UCSD-AML1 (cell line): ENCODE measurements around the gene DUSP15.

ENCODE experiments used
- DNase-seq: peaks from one replicate; lab custom pipeline; 2025; ENCODE audit not compliant: unreplicated experiment; lab: John Stamatoyannopoulos, UW

Gene DUSP15

DNA sequence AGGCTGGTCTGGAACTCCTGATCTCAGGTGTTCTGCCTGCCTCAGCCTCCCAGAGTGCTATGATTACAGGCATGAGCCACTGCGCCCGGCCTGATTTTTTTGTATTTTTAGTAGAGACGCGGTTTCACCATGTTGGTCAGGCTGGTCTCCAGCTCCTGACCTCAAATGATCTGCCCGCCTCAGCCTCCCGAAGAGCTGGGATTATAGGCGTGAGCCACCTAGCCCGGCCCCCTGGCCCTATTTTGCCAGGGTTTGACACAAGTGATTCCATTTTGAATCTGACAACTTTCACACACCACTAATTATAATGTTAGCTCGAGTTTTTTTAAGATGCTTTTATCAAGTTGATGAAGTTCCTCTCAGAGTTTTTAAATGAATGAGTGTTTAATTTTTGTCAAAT is 25.7 kb upstream of the DUSP15 start:
- DNase-seq, result no peak

DNA sequence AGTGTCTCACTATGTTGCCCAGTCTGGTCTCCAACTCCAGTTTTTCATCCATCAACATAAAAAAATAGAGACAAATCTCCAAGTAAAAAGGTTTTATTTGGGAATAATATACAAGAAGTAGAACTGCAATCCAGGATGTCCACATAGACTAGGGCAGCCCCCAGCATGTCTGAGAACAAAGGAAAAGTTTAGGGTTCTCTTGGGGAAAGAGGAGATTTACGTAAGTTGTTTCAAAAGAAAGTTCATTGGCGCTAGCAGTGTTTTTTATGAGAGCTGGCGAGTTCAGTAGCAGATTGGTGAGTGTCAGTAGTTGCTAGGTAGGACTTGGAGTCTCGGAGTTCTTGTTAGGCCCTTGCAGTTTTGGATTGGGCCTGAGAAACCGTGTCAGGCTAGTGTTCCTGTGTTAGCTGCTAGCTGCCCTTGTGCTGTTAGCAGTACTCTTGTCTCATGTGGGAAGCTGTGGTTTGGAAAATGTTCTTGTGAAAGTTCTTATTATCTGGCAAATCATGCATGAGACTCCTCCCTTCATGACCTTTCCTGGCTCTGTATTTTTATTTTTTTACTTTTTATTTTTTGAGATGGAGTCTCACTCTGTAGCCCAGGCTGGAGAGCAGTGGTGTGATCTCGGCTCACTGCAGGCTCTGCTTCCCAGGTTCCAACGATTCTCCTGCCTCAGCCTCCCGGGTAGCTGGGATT is 24.8 kb upstream of the DUSP15 start:
- DNase-seq, result no peak

DNA sequence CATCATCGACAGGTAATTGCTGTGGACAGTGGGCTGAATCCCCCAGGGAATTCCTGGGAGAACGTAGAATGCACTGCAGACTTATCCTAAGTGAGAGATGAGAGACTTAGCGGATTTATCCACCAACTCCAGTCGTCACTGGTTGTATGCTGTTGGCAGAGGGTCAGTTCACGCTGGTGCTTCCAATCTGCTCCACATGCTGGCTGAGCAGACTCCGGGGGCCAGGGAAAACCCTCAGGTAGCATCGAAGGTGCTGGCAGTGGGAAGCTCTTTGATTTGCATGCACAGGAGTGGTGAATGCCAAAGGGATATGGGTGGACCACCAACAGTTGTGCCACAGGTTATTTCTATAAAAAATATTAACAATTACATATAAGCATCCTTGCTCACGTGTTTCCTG is 20.3 kb upstream of the DUSP15 start:
- DNase-seq, result no peak

DNA sequence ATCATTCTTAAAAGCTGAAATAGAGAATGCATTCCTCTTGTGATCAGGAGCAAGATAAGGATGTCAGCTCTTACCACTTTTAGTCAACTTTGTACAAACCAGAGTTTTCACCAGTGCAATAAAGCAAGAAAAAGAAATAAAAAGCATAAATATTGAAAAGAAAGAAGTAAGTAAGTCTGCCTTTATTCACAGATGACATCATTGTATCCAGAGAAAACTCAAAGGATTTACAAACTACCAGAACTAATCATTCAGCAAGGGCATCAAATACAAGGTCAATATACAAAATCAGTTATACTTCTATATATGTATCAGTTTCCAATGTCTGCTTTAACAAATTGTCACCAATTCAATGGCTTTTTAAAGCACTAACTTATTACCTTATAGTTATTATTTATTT is 13.5 kb upstream of the DUSP15 start:
- no peak for DNase-seq

DNA sequence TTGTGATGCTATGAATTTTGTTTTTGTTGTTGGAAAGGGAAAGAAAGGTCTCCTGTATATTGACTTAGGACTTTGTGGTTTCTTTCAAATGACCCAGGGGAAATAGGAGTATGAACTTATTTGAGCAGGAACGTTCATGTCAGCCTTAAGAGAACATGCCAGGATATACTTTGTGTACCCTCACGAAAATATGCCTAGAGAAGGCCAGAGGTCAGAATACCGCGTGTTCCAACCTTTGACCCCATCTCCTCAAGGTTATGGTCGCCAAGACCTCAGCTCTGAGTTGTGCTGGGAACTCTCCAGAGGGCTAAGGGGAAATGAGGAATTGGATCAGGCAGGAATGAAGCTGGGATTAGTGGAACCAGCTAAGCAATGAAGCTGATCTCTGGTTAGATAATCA is 11.6 kb upstream of the DUSP15 start:
- no peak for DNase-seq

DNA sequence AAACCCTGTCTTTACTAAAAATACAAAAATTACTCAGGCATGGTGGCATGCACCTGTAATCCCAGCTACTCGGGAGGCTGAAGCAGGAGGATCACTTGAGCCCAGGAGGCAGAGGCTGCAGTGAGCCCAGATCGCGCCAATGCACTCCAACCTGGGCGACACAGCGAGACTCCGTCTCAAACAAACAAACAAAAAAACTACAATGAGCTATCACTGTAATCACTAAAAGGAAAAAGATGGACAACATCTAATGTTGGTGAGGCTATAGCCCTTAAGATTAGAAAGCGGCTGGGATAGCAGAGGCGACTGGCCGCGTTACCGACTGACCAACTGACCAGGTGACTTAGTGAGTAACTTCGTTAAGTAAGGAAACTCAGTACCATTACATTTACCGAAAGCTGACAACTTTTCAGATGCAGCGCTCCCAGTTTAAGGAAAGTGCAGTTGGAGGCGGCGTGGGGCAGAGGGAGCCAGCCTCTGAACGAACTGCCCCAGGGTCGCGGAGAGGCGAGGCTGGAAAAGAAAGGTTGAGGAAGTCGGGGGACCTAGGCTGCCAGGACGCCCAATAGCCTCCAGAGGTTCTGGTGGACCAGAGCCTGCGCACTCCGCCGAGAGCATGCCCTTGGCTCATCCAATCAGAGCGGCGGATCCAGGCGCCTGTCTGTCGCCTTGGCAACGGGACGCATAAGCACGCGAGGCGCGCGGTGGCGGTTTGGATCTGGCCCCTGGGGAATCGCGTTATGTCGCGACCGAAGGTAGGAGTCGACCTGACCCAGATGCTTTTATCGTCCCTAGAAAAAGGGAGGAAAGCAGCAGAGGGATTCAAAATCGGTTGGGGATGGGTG is 9.0 kb upstream of the DUSP15 start:
- peak; percentile 91 for DNase-seq

DNA sequence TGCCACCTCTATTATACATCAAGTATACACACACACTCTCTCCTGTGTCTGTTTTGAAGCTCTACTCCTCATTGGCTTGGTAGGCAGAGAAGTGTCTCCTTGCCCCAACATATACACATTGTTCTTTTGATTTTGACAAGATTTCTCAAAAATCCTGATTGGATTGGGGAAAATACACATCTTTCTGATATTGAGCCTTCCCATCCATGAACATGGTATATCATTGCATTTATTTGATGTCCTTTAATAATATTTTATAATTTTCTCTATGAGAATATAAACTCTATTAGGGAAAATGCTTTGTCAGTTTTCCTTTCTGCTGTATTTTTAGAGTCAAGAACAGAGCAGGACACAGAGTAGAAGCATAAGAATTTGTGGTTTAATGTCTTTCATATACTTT is 7.4 kb upstream of the DUSP15 start:
- no peak for DNase-seq

DNA sequence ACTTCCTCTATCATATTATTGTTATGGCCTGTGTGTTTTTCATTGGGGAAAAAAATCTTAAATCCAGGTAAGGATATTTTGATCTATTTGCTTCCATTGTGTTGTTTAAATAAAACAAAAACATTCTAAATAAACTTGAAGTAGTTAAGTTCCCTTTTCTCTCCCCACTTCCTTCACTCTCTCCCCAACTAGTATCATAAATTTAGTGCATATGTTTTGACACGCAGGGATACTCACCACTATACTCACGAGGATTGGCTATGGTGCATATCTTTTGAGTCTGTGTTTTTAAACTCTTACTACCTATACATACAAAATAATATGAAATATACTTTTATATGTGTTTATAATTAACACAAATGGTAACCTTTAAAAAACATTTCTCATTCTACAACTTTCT is 5.3 kb upstream of the DUSP15 start:
- DNase-seq, result no peak

DNA sequence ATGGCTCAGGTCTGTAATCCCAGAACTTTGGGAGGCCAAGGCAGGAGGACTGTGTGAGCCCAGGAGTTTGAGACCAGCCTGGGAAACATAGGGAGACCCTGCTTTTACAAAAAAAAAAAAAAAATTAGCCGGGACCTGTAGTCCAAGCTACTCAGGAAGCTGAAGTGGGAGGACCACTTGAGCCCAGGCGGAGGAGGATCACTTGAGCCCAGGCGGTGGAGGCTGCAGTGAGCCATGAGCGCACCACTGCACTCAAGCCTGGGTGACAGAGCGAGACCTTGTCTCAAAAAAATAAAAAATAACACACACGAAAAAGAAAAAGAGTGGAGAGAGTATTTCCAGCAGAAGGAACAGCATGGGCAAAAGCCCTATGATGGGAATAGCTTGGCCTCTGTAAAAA is 2.1 kb upstream of the DUSP15 start:
- DNase-seq, result no peak

DNA sequence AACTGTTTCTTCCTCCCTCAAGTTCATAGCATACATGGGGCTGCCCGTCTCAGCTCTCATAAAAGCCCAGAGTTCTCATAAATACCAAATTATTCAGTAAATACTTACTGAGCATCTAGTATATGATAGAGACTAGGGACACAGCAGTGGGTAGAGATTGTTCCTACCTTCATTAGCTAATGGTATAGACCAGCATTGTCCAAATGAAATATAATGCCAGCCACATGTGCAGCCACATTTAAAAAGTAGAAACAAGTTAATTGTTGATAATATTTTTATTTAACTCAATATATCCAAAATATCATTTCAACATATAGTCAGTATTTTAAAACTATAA is 1.3 kb upstream of the DUSP15 start:
- no peak for DNase-seq

DNA sequence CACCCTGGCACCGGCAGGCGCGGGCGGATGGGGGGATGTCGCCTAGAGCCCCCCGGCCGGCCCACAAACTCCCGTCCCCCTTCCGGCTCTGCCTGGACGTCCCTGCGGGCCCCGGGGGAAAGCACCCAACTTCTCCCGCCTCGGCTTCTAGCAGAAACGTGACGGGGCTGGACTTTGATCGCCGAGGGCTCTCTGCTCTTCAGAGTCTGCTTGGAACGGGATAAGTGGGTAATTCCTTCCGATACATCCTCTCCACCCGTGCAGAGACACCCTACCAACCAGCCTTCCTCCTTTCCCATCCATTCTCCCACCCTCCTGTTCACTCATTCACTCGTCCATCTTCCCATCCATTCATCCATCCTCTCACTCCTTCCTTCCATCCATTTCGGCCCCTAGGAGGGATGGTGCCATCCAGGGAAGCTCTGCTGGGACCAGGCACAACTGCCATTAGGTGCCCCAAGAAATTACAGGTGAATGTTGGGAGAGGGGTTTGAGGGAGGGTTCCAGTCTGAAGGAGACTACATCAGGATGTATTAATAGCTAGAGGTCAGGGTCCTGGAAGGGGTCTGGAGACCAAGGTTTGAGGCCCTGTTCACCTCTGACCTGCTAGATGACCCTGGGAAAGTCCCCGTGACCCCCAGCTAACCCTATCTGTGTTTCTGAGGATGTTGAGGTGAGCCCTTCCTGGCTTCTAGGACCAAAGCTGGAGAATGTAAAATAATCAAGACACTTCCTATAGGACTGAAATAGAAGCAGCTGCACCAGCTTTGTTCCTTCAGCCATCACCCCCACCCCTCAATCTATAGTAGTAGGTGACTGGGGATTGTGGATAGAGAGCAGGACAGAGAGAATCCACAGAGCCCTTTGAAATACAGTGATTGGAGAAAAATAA is 645 bp upstream of the DUSP15 start:
- no peak for DNase-seq

DNA sequence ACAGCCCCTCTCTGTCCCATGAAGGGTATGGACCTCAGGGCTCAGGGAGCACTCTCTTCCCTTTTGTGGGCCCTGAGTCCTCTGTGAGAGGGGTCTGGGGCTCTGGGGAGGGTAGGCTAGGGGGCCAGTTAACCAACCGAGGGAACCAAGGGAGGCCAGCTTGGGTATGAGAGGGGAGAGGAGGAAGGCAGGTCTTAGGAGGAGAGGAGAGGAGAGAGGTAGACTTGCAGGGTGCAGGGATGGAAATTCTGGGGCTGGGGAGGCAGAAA is 720 bp downstream of the DUSP15 start:
- DNase-seq, result no peak

DNA sequence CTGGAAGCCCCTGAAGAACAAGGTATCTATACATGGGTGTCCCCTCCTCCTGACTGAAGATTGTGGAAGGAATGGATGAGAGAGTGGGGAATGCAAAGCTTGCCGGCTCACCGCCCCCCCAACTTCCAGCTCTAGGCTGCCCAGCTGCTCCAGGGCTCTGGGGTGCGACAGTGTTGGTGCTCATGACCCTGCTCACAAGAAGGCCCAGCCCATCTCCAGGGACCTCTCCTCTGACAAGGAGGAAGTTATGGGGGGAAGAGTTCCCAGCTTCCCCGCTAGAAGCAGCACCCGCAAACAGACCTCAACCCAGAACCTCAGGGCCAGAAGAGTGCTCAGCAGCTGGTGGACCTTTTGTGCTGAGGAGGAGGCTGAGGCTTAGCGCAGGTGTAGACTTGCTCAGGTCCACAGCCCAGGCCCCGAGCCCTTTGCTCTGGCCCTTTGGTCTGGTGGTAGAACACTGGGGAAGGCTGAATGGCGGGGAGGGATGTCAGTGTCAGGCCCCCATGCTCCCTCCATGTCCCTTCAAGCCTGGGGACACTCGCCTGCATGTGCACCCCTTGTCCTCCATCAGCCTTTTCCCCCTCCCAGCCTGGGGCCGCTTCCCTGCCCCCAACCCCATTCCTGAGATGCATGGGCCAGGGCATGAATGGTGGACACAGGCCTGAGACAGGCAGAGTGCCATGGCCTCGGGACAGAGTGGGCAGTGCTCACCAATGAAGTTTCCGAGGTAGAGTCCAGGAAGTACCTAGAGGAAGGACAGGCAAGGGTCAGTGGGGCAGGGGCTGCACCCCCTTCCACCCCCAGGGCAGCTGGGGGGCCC is 1.3 kb downstream of the DUSP15 start:
- no peak for DNase-seq

DNA sequence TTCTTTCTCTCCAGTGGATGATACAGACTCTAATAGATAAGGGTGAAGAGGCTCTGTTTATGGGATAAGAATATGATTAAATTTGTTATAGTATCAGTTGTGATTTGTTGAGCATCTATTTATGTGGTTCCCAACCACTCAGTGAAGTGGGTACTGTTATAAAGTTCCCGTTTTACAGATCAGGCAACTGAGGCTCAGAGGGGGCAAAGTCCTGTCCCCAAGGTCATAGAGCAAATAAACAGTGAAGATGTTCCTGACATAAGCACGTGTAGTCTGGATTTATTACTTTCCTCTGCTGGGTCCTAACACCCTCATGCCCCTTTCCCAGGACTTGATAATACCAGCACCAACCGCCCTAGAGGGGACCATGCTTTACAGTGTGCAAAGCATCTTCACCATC is 4.1 kb downstream of the DUSP15 start:
- no peak for DNase-seq

DNA sequence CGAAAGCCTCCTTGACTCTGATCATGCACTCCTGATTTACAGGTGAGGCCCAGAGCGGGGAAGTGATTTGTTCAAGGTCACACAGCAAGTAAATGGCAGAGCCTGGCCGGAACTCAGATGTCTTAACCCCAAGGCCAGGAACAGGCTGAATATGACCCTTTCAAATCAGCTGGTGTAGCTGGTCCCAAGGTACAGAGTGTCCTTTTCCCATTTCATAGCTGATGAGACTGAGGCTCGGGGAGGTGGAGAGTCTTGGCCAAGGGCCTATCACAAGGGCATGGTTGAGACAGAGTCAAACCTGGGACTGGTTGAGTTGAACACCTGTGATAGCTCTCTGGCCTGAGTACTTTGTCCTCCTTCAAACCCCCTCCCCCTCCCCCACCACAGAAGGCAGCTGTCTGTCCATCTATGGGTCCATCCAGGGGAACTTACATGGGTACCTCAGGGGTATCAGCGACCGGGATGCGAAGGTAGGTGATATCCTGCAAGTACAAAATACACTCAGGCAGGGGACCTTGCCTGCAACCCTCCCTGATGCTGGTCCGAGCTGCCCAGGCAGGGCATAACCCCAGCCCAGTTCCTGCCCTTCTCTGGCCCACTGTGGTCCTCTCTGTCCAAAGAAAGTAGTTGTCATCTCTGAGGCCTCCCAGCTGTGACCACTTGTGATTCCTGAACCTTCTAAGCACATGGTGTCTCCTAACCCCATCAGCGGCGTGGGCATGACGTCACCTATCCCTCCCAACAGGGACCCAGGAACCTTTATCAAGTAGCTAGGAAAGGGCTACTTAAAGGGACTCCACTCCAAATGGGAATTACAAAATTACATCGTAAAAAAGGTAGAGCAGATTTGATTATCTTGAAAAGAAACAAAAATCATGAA is 5.6 kb downstream of the DUSP15 start:
- DNase-seq, result no peak

DNA sequence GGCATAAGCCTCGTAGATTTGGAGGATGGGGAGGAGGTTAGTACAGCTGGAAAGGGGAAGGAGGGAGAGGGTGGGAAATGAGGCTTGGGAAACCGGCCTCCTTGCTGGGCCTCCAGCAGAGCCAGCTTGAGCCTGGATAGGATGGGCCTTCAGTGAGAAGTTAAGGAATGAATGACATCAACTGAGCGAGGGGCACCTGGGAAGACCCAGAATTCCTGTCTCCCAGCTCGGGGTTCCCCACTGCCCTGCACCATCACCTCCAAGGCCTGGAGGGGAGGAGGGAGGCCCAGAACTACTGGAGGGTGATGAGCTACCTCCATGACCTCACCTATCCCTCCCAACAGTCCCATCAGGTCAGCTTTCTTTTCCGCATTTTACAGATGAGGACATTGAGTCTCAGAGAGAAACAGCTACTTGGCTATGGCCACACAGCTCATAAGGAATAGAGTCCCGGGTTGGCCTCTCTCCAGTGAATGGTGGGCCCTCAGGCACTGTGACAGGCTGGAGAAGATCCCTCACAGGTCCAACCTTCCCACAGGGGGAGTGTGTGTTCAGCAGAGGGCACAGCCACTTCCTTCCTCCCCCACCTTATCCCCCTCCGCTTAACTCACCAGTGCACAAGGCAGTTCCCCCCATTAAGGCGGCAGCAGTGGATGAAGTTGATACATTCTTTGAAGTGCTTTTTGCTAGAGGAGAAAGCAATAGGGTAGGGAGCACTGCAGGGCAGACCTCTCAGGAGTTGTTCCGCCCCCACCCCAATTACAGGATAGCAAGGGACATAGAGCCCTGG is 6.8 kb downstream of the DUSP15 start:
- DNase-seq, result no peak

DNA sequence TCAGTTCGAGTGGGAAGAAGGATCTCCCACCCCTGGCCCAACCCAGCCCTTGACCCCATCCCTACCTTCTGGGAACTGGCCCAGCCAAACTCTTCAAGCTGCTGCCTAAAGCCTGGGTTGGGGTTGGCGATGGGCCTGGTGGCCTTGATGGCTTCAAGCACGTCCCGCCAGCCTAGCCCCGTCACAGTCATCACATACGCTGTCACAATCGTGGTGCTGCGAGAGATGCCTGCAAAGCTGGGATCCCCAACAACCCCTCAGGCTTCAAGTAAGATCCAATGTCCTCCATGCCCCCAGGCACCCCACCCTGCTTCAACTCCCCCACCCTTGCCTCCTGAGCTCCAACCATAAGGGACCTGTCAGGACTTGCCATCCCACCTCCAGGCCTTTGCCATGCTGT is 7.8 kb downstream of the DUSP15 start:
- no peak for DNase-seq

DNA sequence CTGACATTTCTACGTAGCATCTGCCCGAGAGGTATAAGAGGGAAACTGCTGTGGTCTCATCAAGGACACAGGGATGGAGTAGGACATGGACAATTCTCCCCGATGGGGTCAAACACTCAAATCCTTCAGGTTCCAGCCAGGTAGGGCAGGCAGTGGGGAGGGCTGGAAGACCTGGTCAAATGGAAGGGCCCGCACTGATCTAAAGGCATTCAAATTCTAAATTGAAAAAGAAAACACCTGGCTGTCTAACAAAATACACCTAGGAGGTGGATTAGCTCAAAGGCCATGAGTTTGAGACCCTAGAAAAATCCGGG is 8.2 kb downstream of the DUSP15 start:
- DNase-seq, result no peak

DNA sequence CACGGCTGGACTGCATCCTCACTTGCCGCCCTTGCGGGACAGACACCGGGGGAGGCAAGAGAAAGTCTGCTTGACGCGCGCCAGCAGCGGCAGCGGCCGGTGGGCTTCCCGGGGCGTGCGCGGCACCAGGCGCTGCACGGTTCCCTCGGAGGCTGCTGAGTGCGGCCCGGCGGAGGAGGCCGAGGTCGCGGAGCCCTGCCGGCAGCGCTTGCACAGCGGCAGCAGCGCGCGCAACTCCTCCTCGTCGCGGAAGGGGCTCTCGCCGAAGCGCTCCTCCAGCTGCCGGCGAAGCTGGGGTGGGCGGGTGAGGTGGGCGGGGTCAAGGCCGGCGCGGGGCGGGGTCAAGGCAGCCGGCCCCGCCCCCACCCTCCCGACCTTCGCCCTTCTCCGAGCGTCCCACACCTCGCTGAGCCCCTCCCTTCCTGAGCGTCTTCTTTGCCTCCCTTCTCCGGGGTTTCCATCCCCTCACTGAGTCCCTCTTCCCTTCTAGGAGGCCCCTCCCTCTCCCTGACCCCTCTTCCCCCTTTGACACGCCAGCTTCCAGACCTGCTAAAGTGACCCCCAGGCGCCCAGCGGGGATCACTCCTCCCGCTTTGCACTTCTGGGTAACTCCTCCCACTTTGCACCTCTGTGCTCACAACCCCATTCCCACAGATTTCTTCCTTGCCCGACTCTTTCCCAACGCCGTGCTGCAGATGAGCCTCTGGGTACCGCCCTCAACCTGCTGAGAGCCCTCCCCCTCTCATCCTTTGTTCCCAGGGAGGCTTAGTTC is 8.8 kb downstream of the DUSP15 start:
- peak; percentile 69 for DNase-seq
